ENCODE data around the gene MAP2K2. TPM values are rescaled to one million over a fixed set of nuclear protein-coding genes. Genes with fewer than 3 reads are reported as not detected.
"Not testable (repeated sequence)": the region's sequence is repeated elsewhere in the genome, so short reads cannot be mapped to it uniquely, and the experiment has no call there.

Gene MAP2K2
- 107 TPM for total RNA-seq
- long read RNA-seq, transcript MAP2K2-201 (11 exons, 1,734 nt): major isoform, 198 of 261 reads
- long read RNA-seq, partial matches to known transcripts: 48 of 261 reads
- long read RNA-seq, other reads (novel, unspliced or antisense): 14 of 261 reads

GRCh38 chr19:4123615-4124568, at the start of gene MAP2K2:
Gene MAP2K2, minus strand, starts transcription at chr19:4124122. Its CDS starts 247 bp downstream, at chr19:4123875.
- DNase-seq (ENCODE audit: low spot score): peak; percentile 98
- intact Hi-C loops (cut with DNase I): loop anchor here (2.0 to 5.0 kb wide), 2 partner anchors 57 to 117 kb away; partner anchors contain the start of genes PIAS4 and ZBTB7A

DNA sequence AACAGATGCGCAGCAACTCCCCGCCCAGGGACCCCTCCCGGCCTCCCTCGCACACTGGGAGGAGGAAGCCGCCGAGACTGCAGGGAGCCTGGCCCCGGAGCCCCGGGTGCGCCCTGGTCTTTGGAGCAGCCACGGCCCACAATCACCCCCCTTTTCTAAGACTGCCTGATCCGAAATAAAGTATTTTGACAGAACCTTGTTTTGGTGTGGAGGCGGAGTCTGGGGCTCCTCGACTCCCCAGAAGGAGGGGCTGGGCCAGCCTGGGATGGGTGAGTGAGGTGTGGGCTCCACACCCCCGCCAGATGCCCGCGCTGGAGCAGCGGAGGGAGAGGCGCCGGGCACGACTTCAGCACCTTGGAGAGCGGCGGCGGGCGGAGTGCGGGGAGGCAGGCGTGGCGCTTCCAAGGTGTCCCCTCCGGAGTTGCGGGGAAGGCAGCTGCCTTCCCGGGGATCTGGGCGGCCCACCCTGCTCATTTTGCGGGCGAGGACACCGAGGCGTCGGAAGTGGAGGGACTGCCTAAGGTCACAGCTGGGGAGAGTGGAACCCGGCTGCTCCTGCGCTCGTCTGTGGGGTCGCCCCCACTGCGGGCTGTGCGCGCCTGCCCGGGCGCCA, 49.0 kb upstream of the MAP2K2 start:
- intact Hi-C loops (cut with DNase I): no loop called here
- DNase-seq (ENCODE audit: low spot score): no peak

- intact Hi-C loops (cut with DNase I): no loop called here
- no peak for DNase-seq (ENCODE audit: low spot score)
Observed at GRCh38 chr19:4171676-4172075, 47.8 kb upstream of the MAP2K2 start.

- DNase-seq (ENCODE audit: low spot score): no peak
- intact Hi-C loops (cut with DNase I): no loop called here
Observed at GRCh38 chr19:4164262-4164661, 40.3 kb upstream of the MAP2K2 start.

DNA sequence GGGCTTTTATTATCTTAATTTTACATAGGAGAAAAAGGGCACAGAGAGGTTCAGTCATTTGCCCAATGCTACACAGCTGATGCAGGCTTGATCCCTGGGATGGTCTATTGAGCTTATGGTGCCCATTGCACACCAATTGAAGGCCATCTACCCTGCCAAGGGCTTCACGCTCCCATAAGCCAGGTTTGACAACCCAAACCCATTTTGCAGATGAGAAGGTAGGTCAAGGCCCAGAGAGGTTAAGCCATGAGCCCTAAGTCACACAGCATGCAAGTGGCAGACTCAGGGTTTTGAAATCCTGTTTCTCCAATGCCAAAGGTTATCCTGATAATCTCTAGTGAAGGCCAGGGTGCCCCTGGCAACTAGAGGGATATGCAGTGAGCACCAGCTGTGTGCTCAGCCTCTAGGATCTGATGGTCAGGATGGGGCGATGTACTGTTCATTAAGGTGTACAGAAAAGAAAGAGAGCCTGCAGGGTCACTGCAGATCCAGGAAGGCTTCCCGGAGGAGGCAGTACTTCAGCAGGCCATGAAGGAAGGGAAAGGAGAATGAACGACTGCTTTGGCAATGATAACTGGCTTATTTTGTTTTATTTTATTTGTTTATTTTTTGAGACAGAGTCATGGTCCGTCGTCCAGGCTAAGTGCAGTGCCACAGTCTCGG, 37.6 kb upstream of the MAP2K2 start:
- DNase-seq (ENCODE audit: low spot score): no peak
- intact Hi-C loops (cut with DNase I): no loop called here

GRCh38 chr19:4157971-4158370, 34.0 kb upstream of the MAP2K2 start:
- DNase-seq (ENCODE audit: low spot score); intact Hi-C loops (cut with DNase I): not testable (repeated sequence)

DNA sequence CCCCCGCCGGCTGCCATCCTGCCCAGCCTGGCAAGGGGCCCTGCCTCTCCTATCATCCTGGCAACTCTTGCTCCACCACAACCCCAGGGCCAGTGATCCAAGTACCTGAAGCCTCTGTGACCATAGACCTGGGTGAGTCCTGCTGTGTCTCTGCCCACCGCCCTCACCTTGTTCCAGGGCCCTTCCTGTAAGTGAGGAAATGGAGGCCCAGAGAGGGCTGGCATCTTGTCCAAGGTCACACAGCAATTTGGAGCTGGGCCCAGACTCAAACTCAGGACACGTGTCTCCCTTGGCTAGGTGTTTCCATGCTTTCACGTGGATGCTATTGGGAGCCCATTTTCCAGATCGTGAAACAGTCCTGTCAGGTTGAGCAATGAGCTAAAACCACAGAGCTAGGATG, 33.2 kb upstream of the MAP2K2 start:
- no peak for DNase-seq (ENCODE audit: low spot score)

DNA sequence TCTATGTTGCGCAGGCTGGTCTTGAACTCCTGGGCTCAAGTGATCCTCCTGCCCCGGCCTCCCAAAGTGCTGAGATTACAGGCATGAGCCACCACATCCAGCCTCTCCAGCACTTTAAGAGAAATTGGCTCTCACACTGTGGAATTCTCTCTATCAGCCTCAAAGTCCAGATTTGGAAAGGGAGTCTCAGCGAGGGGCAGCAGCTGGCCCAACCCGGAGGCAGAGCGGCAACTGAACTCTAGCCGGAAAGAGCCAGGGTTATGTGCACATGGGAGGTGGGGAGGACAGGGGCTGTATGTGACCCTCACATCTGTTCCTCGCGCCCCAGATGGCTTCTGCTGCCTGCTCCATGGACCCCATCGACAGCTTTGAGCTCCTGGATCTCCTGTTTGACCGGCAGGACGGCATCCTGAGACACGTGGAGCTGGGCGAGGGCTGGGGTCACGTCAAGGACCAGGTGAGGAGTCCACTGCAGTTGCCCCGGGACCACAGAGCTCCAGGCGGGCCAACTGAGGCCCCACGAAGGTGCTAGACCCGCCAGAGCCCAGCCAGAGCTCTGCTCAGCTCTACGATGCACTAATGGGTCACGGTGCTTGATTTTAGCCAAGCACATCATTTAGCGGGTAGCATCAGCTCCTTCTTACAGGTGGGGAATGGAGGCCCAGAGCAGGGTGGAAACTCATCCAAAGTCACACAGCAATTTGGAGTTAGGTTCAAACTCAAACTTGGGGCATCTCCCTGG, 30.8 kb upstream of the MAP2K2 start:
- intact Hi-C loops (cut with DNase I): no loop called here
- DNase-seq (ENCODE audit: low spot score): no peak

More for the DNA sequence above, 33.2 kb upstream of the MAP2K2 start:
- intact Hi-C loops (cut with DNase I): no loop called here

GRCh38 chr19:4152241-4152998, 28.5 kb upstream of the MAP2K2 start:
- no peak for DNase-seq (ENCODE audit: low spot score)
- intact Hi-C loops (cut with DNase I): no loop called here

DNA sequence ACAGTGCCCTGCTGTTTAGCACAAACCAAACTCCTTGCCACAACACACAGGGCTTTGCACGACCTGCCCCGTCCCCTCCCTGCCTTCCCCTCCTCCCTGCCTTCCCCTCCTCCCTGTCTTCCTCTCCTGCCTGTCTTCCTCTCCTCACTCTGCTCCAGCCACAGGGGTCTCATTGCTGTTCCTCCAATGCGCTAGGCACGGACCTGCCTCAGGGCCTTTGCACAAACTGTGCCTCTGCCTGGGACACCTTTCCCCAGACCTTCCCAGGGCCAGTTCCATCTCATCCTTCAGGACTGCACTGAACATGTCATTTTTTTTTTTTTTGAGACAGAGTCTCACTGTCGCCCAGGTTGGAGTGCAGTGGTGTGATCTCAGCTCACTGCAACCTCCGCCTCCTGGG, 27.7 kb upstream of the MAP2K2 start:
- intact Hi-C loops (cut with DNase I): no loop called here
- no peak for DNase-seq (ENCODE audit: low spot score)

DNA sequence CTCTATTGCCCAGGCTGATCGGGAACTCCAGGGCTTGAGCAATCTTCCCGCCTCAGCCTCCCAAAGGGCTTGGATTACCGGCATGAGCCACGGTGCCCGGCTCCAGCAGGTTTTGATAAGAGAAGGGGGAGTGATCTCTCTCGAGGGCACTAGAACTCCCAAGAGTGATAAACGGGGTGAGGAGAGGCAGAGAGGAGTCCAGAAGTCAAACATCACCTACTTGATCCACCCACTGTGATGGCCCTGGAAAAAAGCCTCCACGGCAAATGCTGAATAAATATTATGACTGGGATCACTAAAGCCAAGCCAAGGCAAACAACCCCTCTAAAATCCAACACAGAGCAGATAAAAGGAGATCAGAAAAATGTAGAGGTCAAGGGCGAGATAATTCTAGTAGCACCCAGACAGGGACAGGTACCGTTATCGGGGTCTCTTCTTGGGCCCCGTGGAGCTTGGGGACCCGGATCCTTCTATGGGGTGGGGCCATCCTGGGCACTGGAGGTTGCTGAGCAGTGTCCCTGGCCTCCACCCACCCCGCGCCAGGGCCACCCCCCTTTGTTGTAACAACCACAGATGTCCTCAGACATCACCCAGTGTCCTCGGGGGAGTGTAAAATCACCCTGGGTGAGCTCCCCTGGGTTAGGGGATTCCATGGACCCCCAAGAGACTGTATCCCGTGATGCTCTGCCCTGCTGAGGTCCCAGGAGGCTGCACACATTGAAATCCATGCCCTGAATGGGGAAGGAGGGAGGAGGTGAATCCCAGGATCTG, 25.8 kb upstream of the MAP2K2 start:
- DNase-seq (ENCODE audit: low spot score): no peak
- intact Hi-C loops (cut with DNase I): no loop called here

DNA sequence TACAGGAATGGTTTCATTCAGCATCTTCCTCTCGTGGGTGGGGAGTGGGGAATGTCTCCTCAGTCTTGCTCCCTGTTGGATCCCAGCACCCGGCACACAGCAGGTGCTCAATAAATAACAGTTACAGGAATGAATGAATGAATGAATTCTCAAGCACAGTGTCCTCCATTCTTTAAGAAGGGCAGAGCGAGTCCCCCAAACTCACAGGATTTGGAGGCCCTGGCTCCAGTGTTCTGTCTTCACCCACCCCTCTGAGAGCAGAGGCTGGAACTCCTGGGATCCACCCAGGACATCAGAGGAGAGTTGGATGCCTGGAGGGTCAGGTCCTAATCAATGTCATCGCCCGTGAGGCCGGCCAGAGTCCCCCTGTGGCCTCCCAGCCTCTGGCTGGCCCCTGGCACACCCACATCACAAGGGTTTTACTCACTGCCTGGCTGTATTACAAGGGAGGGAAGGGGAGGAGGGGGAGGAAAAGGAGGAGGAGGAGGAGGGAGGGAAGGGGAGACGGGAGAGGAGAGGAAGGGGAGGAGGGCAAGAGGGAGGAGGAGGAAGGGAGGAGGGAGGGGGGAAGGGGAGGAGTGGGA, 20.8 kb upstream of the MAP2K2 start:
- no peak for DNase-seq (ENCODE audit: low spot score)
- intact Hi-C loops (cut with DNase I): loop anchor here (5.0 kb wide), 1 partner anchor 58 kb away; no protein-coding TSS in a partner anchor

- not testable (repeated sequence) for DNase-seq (ENCODE audit: low spot score)
- intact Hi-C loops (cut with DNase I): loop anchor here (5.0 kb wide), 1 partner anchor 59 kb away; no protein-coding TSS in a partner anchor
Observed at GRCh38 chr19:4142916-4143315, 19.0 kb upstream of the MAP2K2 start.

DNA sequence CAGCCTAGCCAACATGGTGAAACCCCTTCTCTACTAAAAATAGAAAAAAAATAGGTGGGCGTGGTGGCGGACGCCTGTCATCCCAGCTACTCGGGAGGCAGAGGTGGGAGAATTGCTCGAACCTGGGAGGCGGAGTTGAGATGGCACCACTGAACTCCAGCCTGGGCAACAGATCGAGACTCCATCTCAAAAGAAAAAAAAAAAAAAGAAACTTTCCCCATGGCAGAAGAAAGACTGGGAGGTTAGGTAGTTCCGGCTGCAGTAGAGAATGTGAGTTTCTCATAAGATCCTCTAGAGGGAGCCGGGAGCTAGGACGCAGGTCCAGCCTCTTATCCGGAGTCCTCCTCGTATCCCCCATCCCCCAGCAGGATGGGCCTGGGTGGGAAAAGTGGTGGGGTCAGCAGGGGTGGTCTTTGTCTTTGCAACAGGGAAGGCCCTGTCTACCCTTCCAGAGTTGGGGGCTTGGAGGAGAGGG, 16.4 kb upstream of the MAP2K2 start:
- intact Hi-C loops (cut with DNase I): loop anchor here (5.0 kb wide), 1 partner anchor 62 kb away; no protein-coding TSS in a partner anchor

GRCh38 chr19:4139614-4140236, 15.8 kb upstream of the MAP2K2 start:
- peak; percentile 93 for DNase-seq (ENCODE audit: low spot score)
- intact Hi-C loops (cut with DNase I): loop anchor here (5.0 kb wide), 1 partner anchor 63 kb away; no protein-coding TSS in a partner anchor

More for the DNA sequence above, 16.4 kb upstream of the MAP2K2 start:
- no peak for DNase-seq (ENCODE audit: low spot score)

- no peak for DNase-seq (ENCODE audit: low spot score)
- intact Hi-C loops (cut with DNase I): no loop called here
Observed at GRCh38 chr19:4138445-4138844, 14.5 kb upstream of the MAP2K2 start.

DNA sequence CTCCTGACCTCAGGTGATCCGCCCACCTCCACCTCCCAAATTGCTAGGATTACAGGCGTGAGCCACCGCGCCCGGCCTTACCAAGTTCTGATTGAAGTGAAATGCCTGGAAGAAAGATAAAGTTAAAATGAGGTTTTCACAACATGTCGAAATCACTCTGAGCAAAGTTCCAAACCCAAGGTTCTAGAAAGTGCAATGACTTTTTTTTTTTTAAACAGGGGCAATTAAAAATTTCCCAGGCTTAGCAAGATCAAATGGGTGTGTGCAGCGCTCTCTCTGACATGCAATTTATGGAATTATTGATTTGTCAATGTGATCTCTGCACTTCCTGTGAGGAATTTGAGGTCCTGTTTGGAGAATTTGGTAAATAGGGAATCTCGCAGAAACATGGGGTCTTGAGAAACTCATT, 12.8 kb upstream of the MAP2K2 start:
- DNase-seq (ENCODE audit: low spot score): no peak
- intact Hi-C loops (cut with DNase I): no loop called here
